Stimulated activated CD8-positive, alpha-beta memory T cell treated with anti-CD3 and anti-CD28 coated beads, Interleukin-7, amount 100 ng/mL, for 24 hours (primary cell): ENCODE results near the gene CABS1.

Source experiments
- DNase-seq: peaks from one replicate; pipeline ENCODE4 v3.0.0-alpha.2; 2020; ENCODE audit warnings: low read depth

Gene CABS1

DNA sequence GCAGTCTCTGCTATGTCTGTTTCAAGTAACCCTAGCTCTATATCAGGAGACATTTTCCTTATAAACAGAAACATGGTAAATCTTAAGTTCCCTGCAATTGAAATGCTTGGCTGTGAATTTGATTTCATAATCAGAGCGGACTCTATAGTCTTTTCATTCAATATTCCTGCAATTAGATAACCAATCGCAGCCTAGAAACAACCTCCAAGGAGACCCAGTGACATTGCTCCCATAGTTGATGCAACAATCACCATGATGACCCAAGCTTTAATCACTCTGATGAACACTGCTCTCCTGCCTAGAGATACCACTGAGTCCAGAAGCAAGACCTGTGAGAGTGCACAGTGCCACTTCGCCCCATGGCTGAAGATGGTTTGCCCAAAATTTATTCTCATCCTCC, at the start of gene CABS1:
CABS1 (plus strand) TSS at position 301 of the 400 bp plus-strand sequence; CDS start at position 360, 59 bp downstream.
- no peak for DNase-seq

DNA sequence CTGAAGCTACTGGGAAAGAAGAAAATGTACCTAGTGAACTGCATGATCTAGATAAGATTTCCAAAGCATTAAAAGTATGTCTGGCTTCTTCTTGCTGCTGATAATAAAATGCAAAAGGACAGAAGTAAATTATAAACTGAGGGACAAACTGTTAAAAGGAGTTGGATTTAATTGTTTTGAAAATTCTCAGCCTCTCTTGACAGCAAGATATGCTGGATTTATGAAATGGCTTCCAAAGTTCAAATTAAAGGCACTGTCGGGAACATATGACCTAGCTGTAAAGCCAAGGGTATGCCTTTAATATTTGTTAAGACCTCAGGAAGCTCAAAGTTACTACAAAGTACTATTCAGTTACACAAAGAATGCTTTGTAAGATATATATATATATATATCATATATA, 46.1 kb upstream of the CABS1 start:
- no peak for DNase-seq

DNA sequence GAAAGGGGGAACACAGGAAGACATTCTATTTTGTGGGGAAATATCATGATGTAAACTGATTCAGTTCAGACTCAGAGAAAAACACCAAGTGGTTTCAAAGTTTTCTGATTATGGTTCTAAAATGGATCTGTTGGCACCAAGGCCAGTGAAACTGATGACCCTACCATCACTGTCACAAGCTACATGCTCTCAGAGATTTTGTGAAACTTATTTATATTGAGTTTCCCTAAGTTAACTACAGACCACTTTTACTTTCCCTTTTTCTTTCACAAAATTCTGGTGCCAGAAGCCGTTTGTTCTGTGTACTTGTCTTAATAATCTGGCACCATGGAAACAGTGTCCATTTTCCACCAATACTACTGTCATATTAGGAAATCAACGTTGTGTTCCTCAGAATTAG, 43.4 kb upstream of the CABS1 start:
- DNase-seq = no peak

DNA sequence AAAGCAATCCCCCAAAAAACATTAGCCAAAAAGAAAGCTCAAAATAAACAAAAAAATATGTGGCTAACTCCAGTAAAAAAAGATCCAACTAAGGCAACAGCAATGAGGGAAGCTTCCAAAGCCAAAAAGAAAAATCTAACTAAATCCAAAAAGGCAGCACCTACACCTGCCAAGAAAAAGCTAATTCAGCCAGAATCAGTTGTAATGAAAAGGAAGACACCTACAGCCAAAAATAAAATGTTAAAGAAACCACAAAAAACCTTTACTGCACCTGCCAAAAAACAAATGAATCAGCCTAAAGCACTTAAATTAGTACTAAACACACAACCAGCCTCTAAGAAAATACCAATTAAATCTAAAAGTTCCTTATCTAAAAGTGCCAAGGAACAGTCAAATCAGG, 37.2 kb upstream of the CABS1 start:
- no peak for DNase-seq

DNA sequence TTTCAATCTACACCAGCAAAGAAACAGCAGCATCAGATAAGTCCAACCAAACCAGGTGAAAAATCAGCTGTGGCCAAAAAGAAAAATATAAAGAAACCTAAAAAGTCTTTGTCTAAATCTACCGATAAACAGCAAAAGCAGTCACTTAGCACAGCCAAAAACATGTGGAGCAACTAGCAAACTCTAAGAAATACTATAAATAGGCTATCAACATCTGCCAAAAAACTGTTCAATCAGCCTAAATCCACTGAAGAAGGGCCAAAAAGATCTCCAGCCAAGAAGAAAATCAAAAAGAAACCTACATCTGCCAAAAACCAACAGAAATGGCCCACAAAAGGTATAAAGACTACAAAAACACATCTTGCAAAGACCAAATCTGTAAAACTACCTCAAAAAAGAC, 36.7 kb upstream of the CABS1 start:
- DNase-seq = no peak

DNA sequence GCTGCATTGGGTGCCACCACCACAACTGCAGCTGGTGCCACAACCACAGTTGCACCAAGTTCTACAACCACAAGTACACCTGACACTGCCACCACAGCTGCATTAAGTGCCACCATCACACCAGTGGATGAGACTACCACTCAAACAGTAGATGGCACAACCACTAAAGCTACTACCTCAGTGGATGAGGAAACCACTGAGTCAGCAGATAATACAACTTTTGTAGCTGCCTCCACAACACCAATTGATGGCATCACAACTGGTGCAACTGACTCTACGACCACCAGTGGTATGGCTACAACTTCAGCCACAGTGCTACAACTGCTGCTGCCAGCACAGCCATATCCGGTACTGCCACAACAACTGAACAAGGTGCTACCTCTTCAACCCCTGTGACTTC, 35.1 kb upstream of the CABS1 start:
- no peak for DNase-seq

DNA sequence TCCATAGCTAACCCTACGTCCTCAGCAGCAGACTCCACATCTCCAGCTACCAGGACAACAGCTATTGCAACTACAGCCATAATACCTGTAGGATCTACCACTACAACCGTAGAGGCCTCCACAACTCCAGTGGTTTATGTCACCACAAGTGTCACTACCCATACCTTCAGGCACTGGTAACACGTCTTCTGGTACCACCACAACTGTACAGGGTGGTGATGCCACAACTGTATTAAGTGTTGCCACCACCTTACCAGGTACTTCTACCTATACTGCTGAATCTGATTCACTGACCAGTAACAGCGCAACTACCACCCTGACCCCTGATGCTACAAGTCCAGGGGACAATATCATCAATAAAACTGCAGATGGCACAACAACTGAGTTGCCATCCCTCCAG, 34.6 kb upstream of the CABS1 start:
- no peak for DNase-seq

DNA sequence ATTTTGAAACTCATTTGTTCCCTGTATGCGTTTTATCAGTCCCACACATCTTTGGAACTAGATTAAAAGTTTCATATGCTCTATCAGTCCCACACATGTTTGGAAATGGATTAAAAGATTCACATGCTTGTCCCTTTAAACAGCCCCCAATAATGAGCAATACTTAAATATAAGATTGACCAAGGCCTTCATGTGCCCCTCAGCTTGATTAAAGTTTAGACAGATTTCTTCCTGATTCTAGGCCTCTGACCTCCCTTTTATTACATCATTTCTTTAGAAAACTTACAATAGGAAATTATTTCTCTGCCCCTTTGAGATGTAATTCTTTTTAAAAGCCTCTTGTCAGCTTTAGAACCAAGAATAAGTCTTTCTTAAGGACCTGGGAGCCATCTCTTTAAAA, 31.7 kb upstream of the CABS1 start:
- no peak for DNase-seq

DNA sequence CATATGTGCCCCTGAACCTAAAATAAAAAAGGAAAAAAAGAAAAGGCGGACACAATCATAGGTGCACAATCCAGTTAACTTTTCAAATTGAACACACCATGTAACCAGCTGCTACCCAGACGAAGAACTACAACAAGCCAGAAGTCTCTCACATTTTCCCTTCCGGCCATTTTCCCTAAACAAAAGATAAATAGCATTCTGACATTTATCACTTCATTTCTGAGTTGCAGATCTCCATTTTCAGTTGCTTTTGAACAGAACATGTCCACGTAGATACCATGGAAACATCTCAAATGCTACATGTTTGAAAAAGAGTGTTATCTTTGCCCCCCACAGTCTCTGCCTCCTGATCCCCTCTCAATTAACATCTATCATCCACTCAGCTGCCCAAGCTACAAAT, 29.2 kb upstream of the CABS1 start:
- DNase-seq = no peak

DNA sequence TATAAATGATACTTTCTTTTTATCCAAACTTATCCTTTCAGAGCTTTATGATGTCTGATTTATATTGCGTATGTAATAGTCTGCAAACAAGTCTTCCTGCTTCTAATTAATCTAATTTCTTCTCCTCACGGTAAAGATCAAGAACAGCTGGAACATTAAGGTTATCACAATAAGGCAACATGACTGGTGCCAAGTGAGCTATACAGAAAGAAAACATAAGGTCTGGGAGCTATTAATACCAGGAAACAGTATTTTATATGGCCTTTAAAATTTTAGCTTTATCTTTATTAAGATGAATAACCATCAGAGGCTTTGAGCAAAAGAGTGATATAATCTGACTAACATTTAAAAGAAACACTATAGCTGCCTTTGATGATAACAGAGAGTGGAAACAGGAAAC, 28.7 kb upstream of the CABS1 start:
- no peak for DNase-seq

DNA sequence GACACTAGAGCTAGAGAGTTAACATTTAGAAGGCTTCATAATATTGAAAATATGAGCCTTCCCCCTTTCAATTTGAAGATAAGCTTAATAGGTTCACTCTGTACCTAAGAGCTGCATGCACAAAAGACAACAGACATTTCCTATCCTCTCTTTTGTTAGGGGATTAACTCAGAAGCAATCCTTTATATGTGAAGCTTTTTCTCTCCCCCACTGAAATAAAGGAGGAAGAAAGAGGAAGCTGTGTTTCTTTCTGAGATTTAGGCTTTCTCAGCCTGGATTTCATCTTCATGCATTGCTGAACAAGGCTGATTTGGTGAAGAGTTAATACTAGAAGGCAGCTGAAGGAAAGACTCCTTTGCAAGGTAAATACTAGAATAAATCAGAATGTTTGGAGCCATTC, 21.0 kb upstream of the CABS1 start:
- DNase-seq = no peak

DNA sequence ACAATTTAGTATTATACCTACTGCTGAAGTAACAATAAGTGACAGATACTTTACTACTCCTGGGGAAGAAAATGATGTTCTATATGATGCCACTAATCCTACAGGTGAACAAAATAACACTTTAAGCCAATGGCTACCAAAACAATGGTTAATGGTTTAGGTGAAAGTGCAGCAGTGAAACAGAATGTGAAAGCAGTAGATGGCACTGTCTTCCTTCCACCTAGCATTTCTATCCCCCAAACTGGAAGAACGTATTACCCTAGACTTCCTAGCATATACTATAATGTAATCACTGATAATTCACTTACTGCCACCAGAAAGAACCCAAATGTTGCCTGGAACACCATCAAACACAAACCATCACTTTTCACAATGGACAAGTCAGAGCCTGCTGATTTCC, 18.9 kb upstream of the CABS1 start:
- DNase-seq = no peak

DNA sequence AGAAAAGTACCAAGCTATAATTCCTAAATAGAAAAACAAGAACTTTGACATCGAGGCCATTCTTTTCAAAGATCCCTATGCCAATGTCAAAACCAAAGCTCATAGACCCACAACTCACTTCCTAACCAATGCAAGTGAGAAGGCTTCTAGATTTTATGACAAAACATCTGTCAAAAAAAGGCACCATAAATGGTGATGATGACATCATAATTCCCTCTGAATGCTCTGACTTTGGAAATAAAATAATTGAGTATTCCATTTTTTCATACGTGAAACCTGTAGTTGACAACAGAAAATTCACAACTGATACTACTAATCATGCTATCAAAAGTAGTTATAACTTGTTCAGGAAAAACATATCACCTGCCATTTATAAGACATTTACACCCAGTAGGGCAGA, 8.7 kb upstream of the CABS1 start:
- no peak for DNase-seq

DNA sequence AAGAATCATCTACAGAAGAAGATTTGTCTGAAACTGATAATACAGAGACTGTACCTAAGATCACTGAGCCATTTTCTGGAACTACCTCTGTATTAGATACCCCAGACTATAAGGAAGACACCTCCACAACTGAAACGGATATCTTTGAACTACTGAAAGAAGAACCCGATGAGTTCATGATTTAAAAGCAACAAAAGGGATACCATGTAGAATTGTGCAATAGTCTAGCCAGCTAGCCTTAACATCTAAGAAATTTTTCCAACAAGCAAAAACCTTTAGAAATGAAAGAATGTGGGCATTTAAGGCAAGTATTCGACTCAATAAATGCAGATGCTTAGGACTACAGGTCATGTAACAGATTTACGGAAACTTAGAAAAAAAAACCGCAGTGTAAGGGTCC, 1.3 kb downstream of the CABS1 start:
- no peak for DNase-seq

DNA sequence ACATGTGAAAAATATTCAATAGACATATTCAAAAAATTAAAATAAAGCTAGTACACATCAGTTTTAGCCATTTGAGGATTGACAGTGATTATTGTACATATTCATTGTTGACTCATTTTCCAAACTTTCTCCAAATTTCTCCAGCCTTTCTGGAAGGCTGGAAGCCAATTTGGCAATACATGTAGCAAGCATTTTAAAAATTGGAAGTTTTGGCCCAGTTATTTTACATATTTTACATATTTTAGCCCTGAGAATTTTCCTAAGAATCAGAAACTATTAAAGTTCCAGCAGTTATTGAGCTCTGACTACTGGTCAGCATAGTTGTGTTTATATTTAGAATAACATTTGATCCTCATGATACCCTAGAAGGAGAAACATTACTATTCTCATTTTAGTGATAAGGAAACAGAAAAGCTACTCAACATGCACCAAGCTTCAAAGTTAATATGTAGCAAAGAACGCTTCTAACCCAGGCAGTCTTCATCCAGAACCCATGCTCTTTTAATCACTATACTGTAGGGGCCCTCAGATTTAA, 3.2 kb downstream of the CABS1 start:
- DNase-seq = no peak

DNA sequence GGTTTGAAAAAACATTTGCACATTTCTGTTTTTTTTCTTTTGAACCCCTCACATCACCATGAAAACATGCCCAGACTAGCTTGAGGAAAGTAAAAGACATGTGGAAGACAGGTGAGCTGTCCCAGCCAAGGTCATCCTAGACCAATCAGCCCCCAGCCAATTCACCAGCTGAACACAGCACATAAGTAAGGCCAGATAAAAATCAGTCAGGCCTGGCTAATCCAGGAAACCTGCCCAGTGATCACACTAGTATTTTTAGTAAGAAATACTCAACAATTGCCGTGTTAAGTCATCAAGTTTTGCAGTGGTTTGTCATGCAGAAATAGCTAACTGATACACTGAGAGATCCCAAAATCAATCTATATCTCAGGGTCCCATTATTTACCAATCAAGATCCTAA, 21.4 kb downstream of the CABS1 start:
- DNase-seq = no peak

DNA sequence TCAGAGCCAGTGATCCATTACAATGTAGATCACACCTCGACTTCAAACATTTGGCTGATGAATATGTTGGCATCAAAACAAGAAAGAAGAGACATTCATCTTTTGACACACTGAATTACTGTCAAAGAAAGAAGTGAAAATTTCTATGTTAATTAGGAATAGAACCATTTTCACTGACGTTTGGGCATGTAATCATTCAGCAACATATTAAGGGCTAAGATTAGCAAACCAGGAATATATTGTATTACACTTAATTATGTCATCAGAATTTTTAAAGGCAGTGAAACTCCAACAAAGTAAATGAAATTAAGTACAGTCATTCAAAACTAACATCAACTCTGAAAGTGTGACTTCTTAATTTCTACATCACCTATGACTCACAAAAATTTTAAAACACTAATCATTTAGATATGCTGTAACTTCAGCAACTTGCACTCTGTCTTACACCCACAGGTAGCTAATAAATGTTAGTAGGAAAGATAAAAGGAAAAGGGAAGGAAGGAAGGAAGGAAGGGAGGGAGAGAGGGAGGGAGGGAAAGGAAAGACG, 24.4 kb downstream of the CABS1 start:
- no peak for DNase-seq

DNA sequence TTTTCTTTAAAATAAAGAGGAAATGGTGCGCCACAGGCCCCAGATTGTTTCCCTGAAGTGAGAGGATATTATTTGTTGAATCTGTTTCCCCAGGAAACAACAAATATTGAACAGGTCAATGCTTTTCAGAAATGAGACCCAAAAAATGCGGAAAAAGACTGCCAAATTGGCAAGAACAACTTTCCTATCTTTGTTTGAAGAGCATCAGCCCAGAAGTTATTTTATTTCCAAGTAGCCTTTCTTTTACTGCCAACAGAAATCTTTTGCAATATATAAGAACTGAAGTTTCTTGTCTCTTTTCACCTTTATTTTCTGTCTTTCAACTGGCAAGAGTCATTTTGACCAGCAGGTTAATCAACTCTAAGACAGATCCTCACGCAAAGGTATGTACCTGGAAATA, 25.7 kb downstream of the CABS1 start, which contains the start of gene SMR3A:
SMR3A (plus strand) TSS at position 301 of the 400 bp plus-strand sequence. CDS start 1,356 bp downstream, outside the sequence.
- no peak for DNase-seq

DNA sequence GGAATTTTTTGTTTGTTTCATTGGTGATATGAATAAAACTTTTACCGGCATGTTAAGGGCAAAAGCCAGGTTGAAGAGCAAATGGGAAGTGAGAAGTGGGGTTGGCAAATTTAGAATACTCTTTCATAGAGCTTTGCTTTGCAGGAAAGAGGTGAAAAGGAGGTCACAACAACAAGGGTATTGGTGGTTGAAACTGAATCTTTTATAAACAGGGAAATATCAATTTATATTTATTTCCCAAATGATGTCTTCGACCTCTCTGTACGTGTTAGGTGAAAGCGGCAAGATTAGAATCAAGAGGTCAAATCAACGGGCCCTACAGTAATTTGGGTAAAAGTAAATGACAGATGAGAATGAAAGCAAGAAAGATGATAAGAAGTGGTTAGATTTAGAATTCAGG, 29.2 kb downstream of the CABS1 start:
- DNase-seq = no peak

DNA sequence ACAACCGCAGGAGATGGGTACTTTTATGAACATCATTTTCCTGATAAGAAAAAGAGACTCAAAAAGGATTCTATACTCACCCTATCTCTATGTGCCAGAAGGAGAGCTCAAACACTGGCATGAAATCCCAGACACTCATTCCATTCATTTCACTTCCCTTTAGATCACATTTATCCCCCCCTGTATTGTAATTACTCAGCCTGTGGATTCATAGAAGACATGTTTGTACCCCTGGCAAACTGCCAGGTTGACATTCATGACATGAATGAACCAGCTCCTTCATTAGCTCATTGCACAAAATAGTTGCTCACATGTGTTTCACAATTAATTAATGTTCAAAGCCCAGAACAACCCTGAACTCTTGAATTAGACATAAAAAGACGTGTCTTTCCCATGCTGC, 30.7 kb downstream of the CABS1 start:
- no peak for DNase-seq

DNA sequence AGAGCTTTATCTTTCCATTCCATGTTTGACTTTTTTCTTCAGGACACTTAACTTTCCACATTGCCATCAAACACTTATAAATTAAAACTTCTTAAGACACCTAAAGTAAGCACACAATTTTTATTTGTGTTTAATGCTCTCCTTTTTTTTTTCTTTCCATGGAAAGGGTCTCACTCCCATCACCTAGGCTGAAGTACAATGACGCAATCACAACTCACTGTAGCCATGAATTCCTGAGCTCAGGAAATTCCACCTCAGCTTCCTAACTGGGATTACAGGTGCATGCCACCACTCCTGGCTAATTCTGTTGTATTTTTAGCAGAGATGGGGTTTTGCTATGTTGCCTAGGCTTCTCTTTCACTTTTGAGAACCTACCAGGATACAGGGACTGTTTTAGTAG, 33.0 kb downstream of the CABS1 start:
- DNase-seq = no peak

DNA sequence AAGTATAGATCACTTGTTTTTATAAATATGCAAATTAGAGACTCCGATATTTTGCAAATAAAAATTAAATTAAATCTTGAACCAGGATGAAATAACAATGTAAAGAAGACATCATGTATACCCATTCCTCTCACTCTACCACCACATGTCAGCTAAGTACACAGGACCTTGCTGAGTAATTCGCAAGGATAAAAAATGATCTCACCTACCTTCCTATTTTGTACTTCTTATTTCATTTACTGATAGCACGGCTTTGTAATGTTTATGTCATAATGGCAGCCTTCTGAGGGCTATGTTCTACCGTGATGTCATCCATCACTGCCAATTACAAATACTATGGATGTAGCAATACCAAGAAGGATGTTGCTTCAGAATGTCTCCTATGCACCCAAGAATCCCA, 37.2 kb downstream of the CABS1 start:
- no peak for DNase-seq

DNA sequence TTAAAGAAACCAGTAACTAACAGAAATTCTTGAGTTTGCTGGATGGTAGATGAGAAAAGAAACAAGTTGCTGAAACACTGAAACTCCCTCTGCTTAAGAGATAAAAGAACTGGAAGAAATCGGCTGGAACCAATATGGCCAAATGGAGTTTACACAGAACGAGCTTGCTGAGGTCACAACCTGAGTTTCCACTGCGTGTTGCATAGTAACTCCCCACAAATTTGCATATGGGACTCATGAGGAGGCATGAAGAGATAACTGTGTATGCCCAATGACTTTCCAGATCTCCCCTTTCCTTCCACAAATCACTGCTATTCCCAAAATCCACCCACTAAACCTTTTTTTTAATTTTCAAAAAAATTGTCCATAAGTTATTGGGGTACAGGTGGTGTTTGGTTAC, 38.0 kb downstream of the CABS1 start:
- DNase-seq = no peak

DNA sequence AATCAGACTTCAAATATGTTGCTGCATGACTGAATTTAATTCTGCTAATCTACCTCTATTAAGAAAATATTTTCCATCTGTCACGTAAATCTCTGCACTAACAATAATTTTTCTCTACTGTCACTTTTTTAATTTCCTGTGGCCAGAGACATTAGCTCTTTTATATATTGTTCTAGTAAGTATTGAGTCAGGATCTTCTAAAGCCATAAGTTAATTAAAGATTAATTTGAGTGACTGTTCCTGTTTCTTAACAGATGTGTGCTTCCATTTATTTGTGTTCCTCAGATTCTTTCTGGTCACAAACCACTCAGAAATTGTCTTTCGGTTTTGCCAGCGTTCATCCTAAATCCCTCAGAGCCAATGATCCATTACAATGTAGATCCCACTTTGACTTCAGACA, 45.8 kb downstream of the CABS1 start:
- no peak for DNase-seq
